ENCODE results near the gene BACH2. TPM values are rescaled to one million over a fixed set of nuclear protein-coding genes. Genes with fewer than 3 reads are reported as not detected.

Gene BACH2
- total RNA-seq, 1 donor = 3.6 TPM

DNA sequence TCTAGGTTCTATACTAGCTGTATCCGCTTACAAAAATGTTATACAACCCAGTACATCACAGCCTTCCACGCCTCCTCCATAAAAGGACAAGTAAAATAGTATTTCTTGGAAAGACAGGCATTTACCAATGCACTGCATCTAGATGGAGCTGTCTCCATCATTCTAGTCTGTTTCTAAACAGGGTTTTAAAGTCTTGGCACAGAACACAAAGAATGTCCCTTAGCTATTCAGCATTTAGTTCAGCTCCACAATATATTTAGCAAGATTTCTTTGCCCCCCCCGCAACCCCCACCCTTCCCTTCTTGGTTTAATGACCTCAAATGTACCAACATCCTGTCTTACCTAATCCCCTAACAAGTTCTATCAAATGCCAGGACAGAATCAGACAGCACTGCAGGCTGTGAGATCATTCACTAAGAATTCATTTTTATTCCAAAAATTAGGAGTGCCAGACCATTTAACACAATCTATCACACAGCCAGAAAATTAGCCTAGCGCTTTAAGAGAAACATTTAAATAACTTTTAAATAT, 198.6 kb downstream of the BACH2 start:
- H3K4me1 ChIP-seq (ENCODE audit: insufficient read depth, low read length) = peaks cover 21% of the 10 kb centered on the region
- H3K27ac ChIP-seq (ENCODE audit: low read depth, low read length) = peak overlapping the region; percentile 86
- DNase-seq (ENCODE audit: insufficient read length, low spot score, missing footprints) = peak; percentile 78

DNA sequence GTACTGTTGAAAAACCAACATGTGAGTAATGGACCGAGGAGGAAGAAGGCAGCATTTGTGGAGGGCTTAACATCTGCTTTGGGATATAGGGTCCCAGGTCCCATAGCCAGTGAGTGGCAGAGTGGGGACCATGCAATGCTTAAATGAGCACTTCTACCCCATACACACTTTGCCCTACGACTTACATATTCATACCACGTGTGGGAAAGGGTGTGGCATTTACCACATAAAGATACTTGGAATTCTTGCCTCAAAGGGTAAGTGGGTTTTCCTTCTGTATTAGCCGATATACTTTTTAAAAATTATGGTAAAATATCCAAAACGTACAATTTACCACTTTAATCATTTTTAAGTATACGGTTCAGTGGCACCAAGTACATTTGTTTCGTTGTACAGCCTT, 199.3 kb downstream of the BACH2 start:
- TF ChIP-seq, protein P1, sequence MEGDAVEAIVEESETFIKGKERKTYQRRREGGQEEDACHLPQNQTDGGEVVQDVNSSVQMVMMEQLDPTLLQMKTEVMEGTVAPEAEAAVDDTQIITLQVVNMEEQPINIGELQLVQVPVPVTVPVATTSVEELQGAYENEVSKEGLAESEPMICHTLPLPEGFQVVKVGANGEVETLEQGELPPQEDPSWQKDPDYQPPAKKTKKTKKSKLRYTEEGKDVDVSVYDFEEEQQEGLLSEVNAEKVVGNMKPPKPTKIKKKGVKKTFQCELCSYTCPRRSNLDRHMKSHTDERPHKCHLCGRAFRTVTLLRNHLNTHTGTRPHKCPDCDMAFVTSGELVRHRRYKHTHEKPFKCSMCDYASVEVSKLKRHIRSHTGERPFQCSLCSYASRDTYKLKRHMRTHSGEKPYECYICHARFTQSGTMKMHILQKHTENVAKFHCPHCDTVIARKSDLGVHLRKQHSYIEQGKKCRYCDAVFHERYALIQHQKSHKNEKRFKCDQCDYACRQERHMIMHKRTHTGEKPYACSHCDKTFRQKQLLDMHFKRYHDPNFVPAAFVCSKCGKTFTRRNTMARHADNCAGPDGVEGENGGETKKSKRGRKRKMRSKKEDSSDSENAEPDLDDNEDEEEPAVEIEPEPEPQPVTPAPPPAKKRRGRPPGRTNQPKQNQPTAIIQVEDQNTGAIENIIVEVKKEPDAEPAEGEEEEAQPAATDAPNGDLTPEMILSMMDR (IDR thresholded peaks at IDR 0.05; ENCODE audit: extremely low read depth, low read depth, low read length) = no peak
- Histone ChIP-seq H3K27me3 (ENCODE audit: insufficient read depth, low read length) (no peaks in the 10 kb centered on the region), H3K4me1 (ENCODE audit: insufficient read depth, low read length) (peaks cover 21% of the 10 kb centered on the region), H3K79me2 (ENCODE audit: insufficient read depth, low read length) (no peaks in the 10 kb centered on the region), H4K20me1 (ENCODE audit: insufficient read depth, low read length) (no peaks in the 10 kb centered on the region), H3K27ac (ENCODE audit: low read depth, low read length) (peak overlapping the region; percentile 79), H2AFZ (ENCODE audit: low read length) (peak overlapping the region; percentile 48), H3K36me3 (ENCODE audit: insufficient read depth, low read length) (no peaks in the 10 kb centered on the region), H3K9me3 (ENCODE audit: low read depth, low read length) (no peaks in the 10 kb centered on the region), H3K4me2 (ENCODE audit: insufficient read depth, low read length) (peak overlapping the region; percentile 51), H3K4me3 (ENCODE audit: insufficient read depth, low read length) (no peak overlapping the region)
- DNase-seq (ENCODE audit: insufficient read length, low spot score, missing footprints) = no peak

More for the DNA sequence above, 198.6 kb downstream of the BACH2 start:
- no peaks in the 10 kb centered on the region for H4K20me1 ChIP-seq (ENCODE audit: insufficient read depth, low read length)
- H3K9me3 ChIP-seq (ENCODE audit: low read depth, low read length) = no peaks in the 10 kb centered on the region
- no peak overlapping the region for H3K4me3 ChIP-seq (ENCODE audit: insufficient read depth, low read length)
- no peaks in the 10 kb centered on the region for H3K36me3 ChIP-seq (ENCODE audit: insufficient read depth, low read length)
- no peaks in the 10 kb centered on the region for H3K27me3 ChIP-seq (ENCODE audit: insufficient read depth, low read length)
- TF ChIP-seq, protein P1 (IDR thresholded peaks at IDR 0.05; ENCODE audit: extremely low read depth, low read depth, low read length) = peak; percentile 64
- H2AFZ ChIP-seq (ENCODE audit: low read length) = peak overlapping the region; percentile 48
- H3K79me2 ChIP-seq (ENCODE audit: insufficient read depth, low read length) = no peaks in the 10 kb centered on the region
- H3K4me2 ChIP-seq (ENCODE audit: insufficient read depth, low read length) = peak overlapping the region; percentile 51

DNA sequence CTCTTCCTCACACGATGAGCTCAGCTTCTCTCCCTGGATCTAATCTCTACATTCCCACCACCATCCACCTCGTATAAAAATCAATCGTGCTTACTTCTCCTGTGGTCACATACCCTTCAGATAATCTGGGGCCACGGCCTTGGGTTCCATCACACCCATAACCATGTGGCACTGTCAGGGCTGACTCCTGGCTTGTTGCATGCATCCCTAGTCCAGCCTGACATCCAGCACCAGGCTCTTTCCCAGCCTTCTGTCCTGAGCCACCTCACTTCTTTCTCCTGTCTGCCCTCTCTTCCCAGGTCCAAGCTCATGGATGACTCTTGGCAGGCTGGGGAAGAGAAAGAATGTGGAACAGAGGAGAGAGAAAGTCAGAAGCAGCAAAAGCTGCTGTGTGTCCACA, 199.8 kb downstream of the BACH2 start:
- Histone ChIP-seq H3K4me3 (ENCODE audit: insufficient read depth, low read length) (no peak overlapping the region), H2AFZ (ENCODE audit: low read length) (peak overlapping the region; percentile 40), H3K36me3 (ENCODE audit: insufficient read depth, low read length) (no peaks in the 10 kb centered on the region), H3K79me2 (ENCODE audit: insufficient read depth, low read length) (no peaks in the 10 kb centered on the region), H3K27me3 (ENCODE audit: insufficient read depth, low read length) (no peaks in the 10 kb centered on the region), H3K27ac (ENCODE audit: low read depth, low read length) (peak overlapping the region; percentile 79), H3K4me2 (ENCODE audit: insufficient read depth, low read length) (no peak overlapping the region), H4K20me1 (ENCODE audit: insufficient read depth, low read length) (no peaks in the 10 kb centered on the region), H3K9me3 (ENCODE audit: low read depth, low read length) (no peaks in the 10 kb centered on the region), H3K4me1 (ENCODE audit: insufficient read depth, low read length) (peaks cover 21% of the 10 kb centered on the region)
- TF ChIP-seq, protein P1 (IDR thresholded peaks at IDR 0.05; ENCODE audit: extremely low read depth, low read depth, low read length) = no peak
- DNase-seq (ENCODE audit: insufficient read length, low spot score, missing footprints) = no peak

DNA sequence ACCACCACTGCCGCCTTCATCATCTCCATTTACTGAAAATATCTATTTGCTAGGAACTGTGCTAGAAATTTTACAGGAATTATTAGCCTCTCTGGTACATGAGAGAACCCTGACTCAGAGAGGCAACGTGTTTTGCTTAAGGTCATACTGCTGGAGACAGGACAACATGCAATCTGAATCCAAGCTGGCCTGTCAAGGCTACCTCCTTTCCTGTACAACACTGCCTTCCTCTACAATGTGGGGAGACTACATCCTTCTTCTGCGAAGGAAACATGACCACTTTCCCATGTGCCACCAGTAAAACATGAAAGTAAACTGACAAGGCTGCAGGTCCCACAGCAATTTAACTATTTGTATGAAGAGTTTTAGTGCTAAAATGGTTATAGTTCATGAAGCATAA, 200.9 kb downstream of the BACH2 start:
- TF ChIP-seq, protein P1 (IDR thresholded peaks at IDR 0.05; ENCODE audit: extremely low read depth, low read depth, low read length) = no peak
- no peak for DNase-seq (ENCODE audit: insufficient read length, low spot score, missing footprints)

More for the DNA sequence above, 200.9 kb downstream of the BACH2 start:
- Histone ChIP-seq H2AFZ (ENCODE audit: low read length) (no peak overlapping the region), H3K79me2 (ENCODE audit: insufficient read depth, low read length) (no peaks in the 10 kb centered on the region), H3K27ac (ENCODE audit: low read depth, low read length) (no peak overlapping the region), H3K9me3 (ENCODE audit: low read depth, low read length) (no peaks in the 10 kb centered on the region), H3K36me3 (ENCODE audit: insufficient read depth, low read length) (no peaks in the 10 kb centered on the region), H3K27me3 (ENCODE audit: insufficient read depth, low read length) (no peaks in the 10 kb centered on the region), H3K4me2 (ENCODE audit: insufficient read depth, low read length) (no peak overlapping the region), H3K4me3 (ENCODE audit: insufficient read depth, low read length) (no peak overlapping the region), H3K4me1 (ENCODE audit: insufficient read depth, low read length) (peaks cover 21% of the 10 kb centered on the region), H4K20me1 (ENCODE audit: insufficient read depth, low read length) (no peaks in the 10 kb centered on the region)
